Mucosa of descending colon (tissue), 3 donors: ENCODE results near the gene LAMB4. TPM values are rescaled to one million over a fixed set of nuclear protein-coding genes. Genes with fewer than 3 reads are reported as not detected.

Experiments
- ATAC-seq: fragments of 200-7000 bp; cut with Tn5 transposase; one replicate; pipeline ENCODE4 v1.9.1; 2020; ENCODE audit warnings: mild to moderate bottlenecking, moderate library complexity
- DNase-seq, 3 donors: peaks; one replicate each; pipeline ENCODE4 v3.0.0-alpha.2; 2020
- H3K36me3 ChIP-seq: fragments of 200-600 bp; one replicate; pipeline ENCODE4 v1.8.0; 2021; ENCODE audit warnings: low read depth, mild to moderate bottlenecking
- H3K4me1 ChIP-seq: fragments of 200-600 bp; one replicate; pipeline ENCODE4 v1.8.0; 2021; ENCODE audit warnings: low read depth, mild to moderate bottlenecking
- H3K4me3 ChIP-seq: fragments of 200-600 bp; one replicate; pipeline ENCODE4 v1.8.0; 2021; ENCODE audit warnings: mild to moderate bottlenecking
- H3K9me3 ChIP-seq: fragments of 200-600 bp; one replicate; pipeline ENCODE4 v1.8.0; 2021; ENCODE audit warnings: mild to moderate bottlenecking
- intact Hi-C, 2 donors: fragments of 100-400 bp; cut with DNase I in 1 of 2; cut with micrococcal nuclease in 1 of 2; formaldehyde crosslinking; loops; one replicate each; pipeline versions ENCODE4 v1.11.0 to v1.11.1; 2022; cut with DNase I, micrococcal nuclease
- total RNA-seq, 3 donors: library from RNA; stranded (reverse); fragmentation: NEBNext Ultra II Directional in 2 of 3; extraction: Animal tissue kit (Norgen Biotek cat#: 25700) in 2 of 3; gene quantifications; one replicate each; pipeline versions ENCODE4 v1.2.1 to v1.2.4, GENCODE V29; 2021 to 2023
- TF ChIP-seq, protein P1 (sequence below): fragments of 200-600 bp; IDR thresholded peaks from one replicate; pipeline ENCODE4 v1.8.0; 2022; ENCODE audit warnings: antibody characterized with exemption, mild to moderate bottlenecking
- donor health status: DM: no; HTN: no; CAD: no; lungs with moderate emphysema.
- donor health status: DM: no; HTN: no; CAD: no.
- donor health status: DM: no; HTN: yes; CAD: no.

The LAMB4 gene
- total RNA-seq, 3 donors from 2014 or later: 0.22 TPM; not detected in 2

DNA sequence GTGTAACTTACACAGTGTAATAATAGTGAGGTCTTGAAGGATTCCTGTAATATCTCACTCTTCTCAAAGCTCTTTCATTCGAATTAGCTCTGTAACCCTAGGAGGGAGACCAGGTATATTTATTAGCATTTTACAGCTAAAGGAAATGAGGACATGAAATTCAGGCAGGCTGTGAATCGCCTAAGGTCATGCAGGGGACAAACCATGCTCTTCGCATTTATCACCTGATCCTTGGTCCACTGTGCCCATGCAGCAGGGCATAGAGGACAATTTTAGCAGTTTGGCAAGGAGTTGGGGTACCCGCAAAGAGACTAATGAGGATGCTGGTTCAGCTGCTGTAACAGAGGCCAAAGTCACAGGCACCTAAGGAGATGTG, 112.4 kb downstream of the LAMB4 start:
- no peak for ATAC-seq
- Histone ChIP-seq H3K36me3 (no peaks in the 10 kb centered on the region), H3K4me1 (peaks cover 10% of the 10 kb centered on the region), H3K9me3 (no peaks in the 10 kb centered on the region), H3K4me3 (no peak overlapping the region)
- TF ChIP-seq, protein P1, sequence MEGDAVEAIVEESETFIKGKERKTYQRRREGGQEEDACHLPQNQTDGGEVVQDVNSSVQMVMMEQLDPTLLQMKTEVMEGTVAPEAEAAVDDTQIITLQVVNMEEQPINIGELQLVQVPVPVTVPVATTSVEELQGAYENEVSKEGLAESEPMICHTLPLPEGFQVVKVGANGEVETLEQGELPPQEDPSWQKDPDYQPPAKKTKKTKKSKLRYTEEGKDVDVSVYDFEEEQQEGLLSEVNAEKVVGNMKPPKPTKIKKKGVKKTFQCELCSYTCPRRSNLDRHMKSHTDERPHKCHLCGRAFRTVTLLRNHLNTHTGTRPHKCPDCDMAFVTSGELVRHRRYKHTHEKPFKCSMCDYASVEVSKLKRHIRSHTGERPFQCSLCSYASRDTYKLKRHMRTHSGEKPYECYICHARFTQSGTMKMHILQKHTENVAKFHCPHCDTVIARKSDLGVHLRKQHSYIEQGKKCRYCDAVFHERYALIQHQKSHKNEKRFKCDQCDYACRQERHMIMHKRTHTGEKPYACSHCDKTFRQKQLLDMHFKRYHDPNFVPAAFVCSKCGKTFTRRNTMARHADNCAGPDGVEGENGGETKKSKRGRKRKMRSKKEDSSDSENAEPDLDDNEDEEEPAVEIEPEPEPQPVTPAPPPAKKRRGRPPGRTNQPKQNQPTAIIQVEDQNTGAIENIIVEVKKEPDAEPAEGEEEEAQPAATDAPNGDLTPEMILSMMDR: no peak
- intact Hi-C loops: no loop called here
- no peak for DNase-seq

DNA sequence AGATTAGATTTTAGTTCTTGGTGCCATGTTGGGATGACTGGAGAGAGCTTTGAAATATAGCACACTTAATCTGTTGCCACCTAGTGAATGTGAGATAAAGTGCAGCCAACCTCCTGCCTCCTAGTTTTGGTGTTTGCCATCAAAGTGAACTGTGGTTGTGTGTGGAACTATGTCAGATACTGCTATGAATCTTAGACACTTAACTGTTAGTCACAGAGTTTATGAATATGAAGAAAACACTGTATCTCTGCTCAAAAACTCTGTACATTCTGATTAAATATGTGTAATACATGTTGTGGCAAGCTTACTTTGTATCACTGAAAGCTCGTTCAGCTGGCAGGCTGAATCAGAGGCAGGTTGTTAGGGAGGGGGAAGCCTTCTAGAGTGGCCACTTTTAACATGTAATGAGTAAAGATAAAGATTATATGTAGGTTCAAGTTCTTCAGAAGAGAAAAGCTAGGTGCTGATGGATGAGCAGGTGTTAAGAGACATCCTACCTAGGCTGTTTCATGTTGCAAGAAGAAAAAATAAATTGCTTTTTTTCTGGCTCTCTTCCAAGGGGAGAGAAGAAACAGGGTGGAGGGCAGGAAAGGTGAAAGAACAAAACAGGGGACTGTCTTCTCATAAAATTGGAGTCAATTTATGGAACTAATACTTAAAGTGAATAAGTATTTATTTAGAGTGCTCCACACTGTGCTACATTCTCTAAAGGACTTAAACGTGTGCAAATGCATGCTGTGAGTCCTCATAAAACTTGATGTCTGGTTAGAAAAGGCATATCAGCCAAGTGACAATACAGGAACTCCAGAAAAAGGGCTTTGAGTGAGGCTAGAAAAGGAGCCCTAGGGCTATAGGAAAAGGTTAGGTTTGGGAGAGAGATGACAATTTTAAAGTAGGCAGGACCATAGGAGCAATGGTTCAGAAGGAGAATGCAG, 113.1 kb downstream of the LAMB4 start:
- Histone ChIP-seq H3K9me3 (no peaks in the 10 kb centered on the region), H3K36me3 (no peaks in the 10 kb centered on the region), H3K4me1 (peaks cover 11% of the 10 kb centered on the region), H3K4me3 (no peak overlapping the region)
- intact Hi-C loops: no loop called here
- ATAC-seq (peak; percentile 56), DNase-seq (no peak)
- TF ChIP-seq, protein P1: no peak

DNA sequence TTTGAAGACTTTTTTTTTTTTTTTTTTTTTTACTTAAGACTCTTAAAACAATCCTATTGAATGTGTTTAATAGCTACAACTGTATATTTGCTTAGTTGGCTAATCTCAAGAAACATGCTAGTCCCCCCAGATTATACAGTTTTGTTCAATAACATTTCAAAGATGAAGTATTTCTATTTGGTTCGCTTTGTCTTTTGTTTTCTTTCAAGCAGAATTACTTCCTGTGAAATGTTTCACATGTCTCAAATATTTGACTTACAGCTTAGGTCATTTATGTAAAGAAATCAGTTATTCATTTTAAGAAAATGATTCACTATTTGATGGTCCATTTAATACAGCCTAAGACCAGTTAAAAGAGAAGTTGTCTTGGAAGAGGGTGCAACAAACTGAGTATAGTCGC, 114.4 kb downstream of the LAMB4 start:
- H3K36me3 ChIP-seq: no peaks in the 10 kb centered on the region
- peaks cover 15% of the 10 kb centered on the region for H3K4me1 ChIP-seq
- no peak overlapping the region for H3K4me3 ChIP-seq
- H3K9me3 ChIP-seq: no peaks in the 10 kb centered on the region
- DNase-seq (no peak), ATAC-seq (no peak)
- TF ChIP-seq, protein P1: no peak
- intact Hi-C loops: no loop called here

DNA sequence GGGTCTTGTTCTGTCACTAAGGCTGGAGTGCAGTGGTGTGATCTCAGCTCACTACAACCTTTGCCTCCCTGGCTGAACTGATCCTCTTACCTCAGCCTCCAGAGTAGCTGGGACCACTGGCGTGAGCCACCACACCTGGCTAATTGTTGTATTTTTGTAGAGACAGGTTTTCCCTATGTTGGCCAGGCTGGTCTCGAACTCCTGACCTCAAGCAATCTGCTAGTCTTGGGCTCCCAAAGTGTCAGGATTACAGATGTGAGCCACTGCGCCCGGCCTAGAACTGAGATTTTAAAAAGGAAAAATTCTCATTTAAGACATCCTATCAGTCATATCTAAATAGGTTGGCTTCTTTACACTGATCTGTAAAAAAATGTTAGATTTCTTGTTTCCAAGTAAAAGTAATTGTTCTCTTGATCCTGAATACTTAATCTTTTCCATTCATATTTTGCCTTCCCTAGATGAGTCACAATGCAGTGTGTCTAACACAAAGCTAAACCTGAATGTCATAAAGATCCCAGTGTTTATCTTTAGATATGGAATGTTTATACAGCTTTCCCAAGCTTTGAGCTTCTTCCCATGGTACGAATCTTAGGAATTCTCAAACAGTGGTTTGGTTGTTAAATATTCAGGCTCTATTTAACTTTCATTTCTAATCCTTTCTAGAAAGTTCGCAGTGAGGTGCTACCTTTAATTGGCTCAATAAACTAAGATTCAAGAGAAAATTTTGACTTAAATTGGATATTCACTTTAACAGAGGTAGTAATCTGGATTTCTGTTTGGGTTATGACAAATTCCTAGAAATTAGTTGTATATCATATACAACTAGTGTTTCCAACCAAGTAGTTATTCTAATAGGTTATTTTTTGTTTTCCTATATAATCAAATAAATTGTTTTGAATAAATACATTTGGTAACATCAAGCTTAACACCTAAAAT, 115.1 kb downstream of the LAMB4 start:
- ATAC-seq (peak; percentile 69), DNase-seq (no peak)
- TF ChIP-seq, protein P1: no peak
- Histone ChIP-seq H3K4me1 (peaks cover 22% of the 10 kb centered on the region), H3K9me3 (no peaks in the 10 kb centered on the region), H3K4me3 (no peak overlapping the region), H3K36me3 (no peaks in the 10 kb centered on the region)
- intact Hi-C loops: no loop called here

DNA sequence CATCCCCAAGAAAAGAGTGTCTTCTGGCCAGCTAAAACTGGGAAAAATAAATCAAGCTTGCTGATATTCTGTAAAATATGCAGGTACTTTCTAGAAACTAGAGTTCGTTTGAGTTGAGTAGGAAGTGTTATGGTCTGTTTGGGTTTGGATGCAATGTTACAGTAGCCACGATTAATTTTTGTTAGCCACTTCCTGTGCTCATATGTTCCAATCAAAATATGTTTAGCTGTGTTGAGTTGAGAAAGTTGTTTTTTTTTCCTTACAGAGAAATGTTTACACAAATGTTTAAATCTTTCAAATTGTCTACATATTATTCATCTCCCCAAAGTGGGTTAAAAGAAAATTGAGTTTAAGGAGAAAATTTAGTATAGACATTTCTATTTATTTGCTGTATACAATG, 115.9 kb downstream of the LAMB4 start:
- intact Hi-C loops: no loop called here
- H3K36me3 ChIP-seq: no peaks in the 10 kb centered on the region
- TF ChIP-seq, protein P1: no peak
- no peak for DNase-seq
- H3K4me3 ChIP-seq: no peak overlapping the region
- H3K4me1 ChIP-seq: peaks cover 22% of the 10 kb centered on the region
- H3K9me3 ChIP-seq: no peaks in the 10 kb centered on the region
- ATAC-seq: no peak
